Endothelial cell of umbilical vein (primary cell): Measurements from ENCODE around the gene CPNE5. TPM values are rescaled to one million over a fixed set of nuclear protein-coding genes. Genes with fewer than 3 reads are reported as not detected.

ENCODE experiments used
- BruUV-seq: library from RNA; stranded (reverse); fragments of 400-500 nt; replicated peaks from 2 replicates; lab custom pipeline; 2021; lab: Mats Ljungman, UMichigan
- CTCF ChIA-PET: fragments of 300-600, 350-600 bp; sonication (Branson Sonifier 250); formaldehyde crosslinking; loops from one replicate; lab custom pipeline; 2021; ENCODE audit warnings: antibody characterized with exemption, inconsistent platforms; lab: Charles Lee
- POLR2A ChIA-PET: fragments of 300-600, 350-600 bp; sonication (Branson Sonifier 250); formaldehyde crosslinking; loops from one replicate; lab custom pipeline; 2021; ENCODE audit warnings: antibody characterized with exemption, inconsistent platforms; lab: Charles Lee
- DNase-seq: peaks from one replicate; pipeline ENCODE4 v3.0.0-alpha.2; 2011; ENCODE audit warnings: low read depth, low spot score
- FAIRE-seq: peaks from 2 replicates; lab custom pipeline; 2011; peaks lifted over from hg19 to GRCh38; lab: Jason Lieb, UNC
- H2AFZ ChIP-seq: 2 replicates; pipeline ENCODE4 v1.6.0; 2012; ENCODE audit warnings: low read depth, low read length, control low read depth, inconsistent platforms
- H3K27ac ChIP-seq: 2 replicates; pipeline ENCODE4 v1.5.1; 2011; ENCODE audit warnings: low read depth, mild to moderate bottlenecking, control low read depth, low read length, moderate library complexity; ENCODE audit not compliant: insufficient read depth
- H3K27me3 ChIP-seq, 2 experiments: 2 replicates each; pipeline versions ENCODE4 v1.6.0 to v1.6.1; 2011; ENCODE audit warnings: low read length in 2 of 2, mixed read lengths in 1 of 2; ENCODE audit not compliant: control insufficient read depth in 2 of 2, insufficient read depth in 2 of 2
- H3K36me3 ChIP-seq, 2 experiments: 2 replicates in 1 of 2; 3 replicates in 1 of 2; pipeline ENCODE4 v1.5.1; 2011; ENCODE audit warnings: low read length in 2 of 2, mild to moderate bottlenecking in 1 of 2, moderate library complexity in 1 of 2; ENCODE audit not compliant: control insufficient read depth in 2 of 2, insufficient read depth in 2 of 2; ENCODE audit errors: extremely low read depth in 1 of 2
- H3K4me1 ChIP-seq: 3 replicates; pipeline ENCODE4 v1.5.1; 2011; ENCODE audit warnings: mild to moderate bottlenecking, low read length; ENCODE audit not compliant: control insufficient read depth, insufficient read depth; ENCODE audit errors: extremely low read depth
- H3K4me2 ChIP-seq: 2 replicates; pipeline ENCODE4 v1.6.1; 2011; ENCODE audit warnings: low read length, control low read depth, mixed read lengths; ENCODE audit not compliant: insufficient read depth
- H3K4me3 ChIP-seq, 3 experiments: fragments of 200-600 bp in 1 of 3; sonication (generic), shearing (Covaris generic) in 1 of 3; replicated peaks in 1 of 3; 2 replicates each; pipeline ENCODE4 v1.5.1; 2011 to 2016; ENCODE audit warnings: control low read depth in 3 of 3, low read length in 3 of 3, mild to moderate bottlenecking in 2 of 3, inconsistent platforms in 1 of 3, low read depth in 1 of 3, moderate library complexity in 1 of 3; ENCODE audit not compliant: insufficient read depth in 1 of 3
- H3K79me2 ChIP-seq: 2 replicates; pipeline ENCODE4 v1.6.0; 2012; ENCODE audit warnings: low read length, inconsistent platforms; ENCODE audit not compliant: control insufficient read depth, insufficient read depth
- H3K9ac ChIP-seq: replicated peaks from 2 replicates; pipeline ENCODE3; 2011; ENCODE audit warnings: low read length, control low read depth; ENCODE audit not compliant: insufficient read depth; ENCODE audit errors: extremely low read depth
- H3K9me1 ChIP-seq: replicated peaks from 3 replicates; pipeline ENCODE4 v1.6.0; 2011; ENCODE audit warnings: mild to moderate bottlenecking, low read length; ENCODE audit not compliant: control insufficient read depth, insufficient read depth; ENCODE audit errors: extremely low read depth
- H3K9me3 ChIP-seq: replicated peaks from 2 replicates; pipeline ENCODE4 v1.5.1; 2012; ENCODE audit warnings: low read length, inconsistent platforms; ENCODE audit not compliant: control insufficient read depth, insufficient read depth
- H4K20me1 ChIP-seq: replicated peaks from 2 replicates; pipeline ENCODE3; 2011; ENCODE audit warnings: mild to moderate bottlenecking, low read length; ENCODE audit not compliant: control insufficient read depth, insufficient read depth; ENCODE audit errors: extremely low read depth
- CTCF ChIP-seq, 2 donors: IDR thresholded peaks; 1 replicate in 1 of 2; 2 replicates in 1 of 2; pipeline ENCODE4 v1.5.1; 2011; ENCODE audit warnings: low read length in 2 of 2, mild to moderate bottlenecking in 2 of 2, moderate library complexity in 2 of 2, control low read depth in 1 of 2, inconsistent platforms in 1 of 2, low read depth in 1 of 2; ENCODE audit not compliant: insufficient read depth in 1 of 2; ENCODE audit errors: extremely low read depth in 1 of 2
- EZH2 ChIP-seq: IDR thresholded peaks from 2 replicates; pipeline ENCODE4 v1.6.1; 2012; ENCODE audit warnings: borderline replicate concordance, low read depth, mild to moderate bottlenecking, moderate library complexity, low read length, inconsistent platforms; ENCODE audit not compliant: severe bottlenecking
- FOS ChIP-seq: IDR thresholded peaks from 2 replicates; pipeline ENCODE4 v1.6.1; 2011; ENCODE audit warnings: mild to moderate bottlenecking, low read length, moderate library complexity, borderline replicate concordance; ENCODE audit not compliant: insufficient read depth
- GATA2 ChIP-seq: IDR thresholded peaks from 2 replicates; pipeline ENCODE4 v1.7.0; 2011; ENCODE audit warnings: low read depth, mild to moderate bottlenecking, moderate library complexity, mixed read lengths, low read length; ENCODE audit not compliant: insufficient read length, insufficient read depth
- JUN ChIP-seq: IDR thresholded peaks from 2 replicates; pipeline ENCODE4 v1.6.1; 2011; ENCODE audit warnings: borderline replicate concordance, low read depth; ENCODE audit not compliant: insufficient read length, insufficient read depth
- MAX ChIP-seq: IDR thresholded peaks from 2 replicates; pipeline ENCODE4 v1.6.1; 2011; ENCODE audit not compliant: insufficient read depth, insufficient read length
- MYC ChIP-seq: IDR thresholded peaks from one replicate; pipeline ENCODE4 v1.6.1; 2011; ENCODE audit warnings: mild to moderate bottlenecking, low read depth, low read length
- POLR2A ChIP-seq: IDR thresholded peaks from 2 replicates; pipeline ENCODE4 v1.6.1; 2012; ENCODE audit warnings: low read depth, mild to moderate bottlenecking, control low read depth, low read length
- POLR2AphosphoS5 ChIP-seq: IDR thresholded peaks from 2 replicates; pipeline ENCODE4 v1.6.1; 2012; ENCODE audit warnings: low read depth, mild to moderate bottlenecking, control low read depth, low read length, moderate library complexity; ENCODE audit not compliant: insufficient read depth
- dilution Hi-C: fragments of 300-500 bp; cut with MboI; formaldehyde crosslinking; loops from one replicate; pipeline ENCODE4 v1.15.0; 2019; ENCODE audit warnings: low sequenced_read_pairs; ENCODE audit not compliant: extremely low pct_ligation_motif_present
- intact Hi-C: fragments of 100-400 bp; cut with micrococcal nuclease; formaldehyde crosslinking; loops from one replicate; pipeline ENCODE4 v1.10.0; 2022
- polyA plus RNA-seq, 4 experiments: library from polyadenylated mRNA; depleted of rRNA in 3 of 4; stranded (reverse) in 3 of 4; unstranded in 1 of 4; fragments of >200 nt; gene quantifications; 2 replicates each; pipeline versions ENCODE4 v1.2.1 to v1.2.3, GENCODE V29; 2011 to 2012; ENCODE audit warnings: missing spikeins in 1 of 4
- total RNA-seq: library from RNA; stranded (reverse); gene quantifications from 2 replicates; pipeline ENCODE4 v1.2.3, GENCODE V29; 2021

The CPNE5 gene
- total and polyA plus RNA-seq, 2 donors (not counting 3 experiments of a cell fraction or from before 2014, with no cell fraction given), result 18.8 to 49.4 TPM

GRCh38 chr6:36717871-36718540 lies 121.2 kb downstream of the CPNE5 start:
- no peak for TF ChIP-seq MAX
- TF ChIP-seq EZH2, result no peak
- no peak for TF ChIP-seq FOS
- TF ChIP-seq CTCF (IDR thresholded peaks at IDR 0.05; ENCODE audit: extremely low read depth in 1 of 2, insufficient read depth in 1 of 2, low read depth in 1 of 2, low read length in 2 of 2), result no peak
- no peak for TF ChIP-seq POLR2AphosphoS5
- TF ChIP-seq GATA2, result no peak
- TF ChIP-seq JUN, result no peak
- no peak for TF ChIP-seq MYC
- no peak for TF ChIP-seq POLR2A
- no peak overlapping the region for H3K9ac ChIP-seq
- no peaks in the 10 kb centered on the region for H4K20me1 ChIP-seq
- H3K79me2 ChIP-seq, result no peaks in the 10 kb centered on the region
- no peaks in the 10 kb centered on the region for H3K9me1 ChIP-seq
- dilution Hi-C loops (no loop called here), intact Hi-C loops (no loop called here)
- no peak overlapping the region for H3K4me2 ChIP-seq
- no peak for FAIRE-seq
- H3K27ac ChIP-seq, result no peak overlapping the region
- H3K9me3 ChIP-seq, result no peaks in the 10 kb centered on the region
- no peaks in the 10 kb centered on the region for H3K4me1 ChIP-seq
- ChIA-PET CTCF (interaction anchor here (1.1 to 1.5 kb wide), 3 partner anchors 12 to 103 kb away, joined by 3 to 7 read pairs (median 3); no protein-coding TSS in a partner anchor), POLR2A (no interaction called here)
- DNase-seq, result no peak
- peaks cover 0 to 1% of the 10 kb centered on the region in 2 experiments for H3K27me3 ChIP-seq
- H3K36me3 ChIP-seq, result no peaks in the 10 kb centered on the region
- no TSS peak for BruUV-seq
- H3K4me3 ChIP-seq, result no peak overlapping the region
- no peak overlapping the region for H2AFZ ChIP-seq
